SIG-M5 treated with dmso at 0.1 percent for 504 hours (cell line): Measurements from ENCODE around the gene CHORDC1.
A peak's percentile ranks its signal among the peaks of the same experiment; 100 is the strongest.
"Not testable (repeated sequence)": the region's sequence is repeated elsewhere in the genome, so short reads cannot be mapped to it uniquely, and the experiment has no call there.

Source experiments
- DNase-seq: peaks from one replicate; lab custom pipeline; 2025; ENCODE audit not compliant: unreplicated experiment; lab: John Stamatoyannopoulos, UW

Gene CHORDC1

GRCh38 chr11:90218606-90219005 lies 4.2 kb downstream of the CHORDC1 start:
- no peak for DNase-seq

GRCh38 chr11:90216611-90217010 lies 6.2 kb downstream of the CHORDC1 start:
- no peak for DNase-seq

GRCh38 chr11:90213322-90213721 lies 9.5 kb downstream of the CHORDC1 start:
- no peak for DNase-seq

DNA sequence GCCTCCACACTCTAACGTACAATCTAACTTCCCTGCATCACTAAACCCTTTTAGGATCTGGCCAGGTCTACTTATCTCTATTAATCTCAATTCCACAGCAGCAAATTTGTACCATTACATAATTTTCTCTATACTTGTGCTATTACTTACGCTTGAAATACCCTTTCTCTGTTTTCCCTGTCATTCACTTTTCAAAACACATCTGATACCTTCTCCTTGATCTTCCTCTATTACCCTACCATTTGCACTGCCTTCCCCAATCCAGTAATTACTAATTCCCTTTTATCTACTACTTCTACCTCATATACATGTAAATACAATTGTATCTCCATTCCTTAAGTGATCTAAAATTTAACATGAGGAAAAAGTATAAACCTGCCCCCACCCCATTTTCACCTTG lies 14.0 kb downstream of the CHORDC1 start:
- DNase-seq: no peak

GRCh38 chr11:90207992-90208391 lies 14.9 kb downstream of the CHORDC1 start:
- not testable (repeated sequence) for DNase-seq

DNA sequence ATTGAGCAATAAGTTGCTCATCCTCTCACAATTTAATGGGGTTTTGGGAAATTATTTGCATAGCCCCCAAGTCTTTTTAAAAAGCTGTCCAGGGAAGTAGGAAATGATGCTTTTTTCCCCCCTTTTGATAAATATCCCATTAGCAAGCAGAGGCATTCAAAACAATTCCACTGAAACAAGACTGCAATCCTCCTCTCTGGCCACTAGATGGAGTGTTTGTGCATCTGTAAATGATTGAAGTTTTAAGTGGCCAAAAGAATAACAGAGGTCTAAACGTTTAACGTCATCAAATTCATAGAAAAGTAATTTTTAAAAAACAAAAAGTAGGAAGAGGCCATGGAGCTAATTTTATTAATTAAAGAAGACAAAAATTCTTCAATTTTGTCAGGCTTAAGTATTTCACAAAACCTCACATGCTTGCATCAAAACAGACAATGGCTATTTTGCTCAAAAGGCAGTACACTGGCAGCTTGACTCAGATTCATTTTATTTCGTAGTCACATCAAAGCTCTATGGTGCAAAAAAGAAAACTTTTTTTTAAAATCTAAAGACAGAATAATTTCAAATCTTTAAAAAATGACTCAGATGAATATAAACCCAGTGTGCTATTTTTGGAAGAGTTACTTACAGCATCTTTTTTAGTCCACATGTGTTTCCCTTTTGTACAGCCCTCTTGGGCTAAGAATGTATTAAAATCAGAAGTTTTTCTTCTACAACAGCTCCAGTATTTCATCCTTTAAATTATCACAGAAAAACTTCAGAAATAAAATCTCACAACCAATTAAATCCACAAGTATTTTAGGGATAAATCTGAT lies 17.8 kb downstream of the CHORDC1 start:
- DNase-seq: peak; percentile 42

GRCh38 chr11:90204407-90204806 lies 18.4 kb downstream of the CHORDC1 start:
- no peak for DNase-seq

- DNase-seq: no peak
Measured at GRCh38 chr11:90202342-90202741, 20.5 kb downstream of the CHORDC1 start.

DNA sequence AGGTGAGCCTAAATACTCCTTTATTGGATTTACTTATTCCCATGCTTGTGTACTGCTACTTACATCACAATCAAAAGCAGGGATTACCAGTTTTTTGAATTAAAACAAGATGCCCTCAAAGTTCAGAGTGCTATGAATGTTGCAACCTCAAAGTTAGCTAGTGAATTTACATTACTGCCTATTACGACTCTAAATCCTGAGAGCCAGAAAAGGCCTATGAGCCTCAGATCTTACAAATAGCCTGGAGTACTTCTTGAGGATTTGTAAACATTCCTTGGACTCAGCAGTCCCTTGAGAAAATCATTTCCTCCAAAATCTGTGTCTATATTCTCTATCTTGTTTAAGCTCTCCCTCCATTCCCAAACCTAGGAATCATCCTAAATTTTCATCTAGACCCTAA lies 25.5 kb downstream of the CHORDC1 start:
- DNase-seq: no peak

DNA sequence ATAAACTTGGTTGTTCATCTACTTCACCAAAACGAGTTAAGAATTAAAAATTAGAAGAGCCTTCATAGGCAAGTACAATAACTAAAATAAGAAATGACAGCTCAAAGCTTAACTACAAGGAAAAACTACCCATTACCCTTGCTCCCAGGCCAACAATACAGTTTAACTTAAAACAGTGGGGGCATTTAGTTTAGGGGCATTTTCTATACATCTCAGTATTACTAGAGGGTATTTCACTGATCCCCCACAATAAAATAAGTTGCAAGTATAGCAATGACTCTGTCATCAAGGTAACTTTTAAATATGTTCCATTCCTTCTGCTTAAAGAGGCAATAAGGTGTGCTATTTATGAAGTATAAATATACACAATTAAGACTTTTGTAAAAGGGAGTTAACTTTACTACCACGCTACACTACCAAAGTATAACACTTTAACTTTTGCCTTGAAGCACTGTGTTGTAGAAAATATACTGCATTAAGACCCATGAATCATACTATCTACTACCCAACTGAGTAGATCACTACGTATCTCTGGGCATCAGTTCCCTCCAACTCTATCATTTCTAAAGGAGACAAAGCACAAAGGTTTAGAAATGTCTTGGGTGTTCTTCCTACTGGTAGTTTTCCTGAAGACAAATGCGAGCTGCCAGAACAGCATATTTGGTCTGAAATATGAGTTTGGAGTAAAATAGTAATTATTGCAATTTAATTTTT lies 29.8 kb downstream of the CHORDC1 start:
- DNase-seq: no peak

DNA sequence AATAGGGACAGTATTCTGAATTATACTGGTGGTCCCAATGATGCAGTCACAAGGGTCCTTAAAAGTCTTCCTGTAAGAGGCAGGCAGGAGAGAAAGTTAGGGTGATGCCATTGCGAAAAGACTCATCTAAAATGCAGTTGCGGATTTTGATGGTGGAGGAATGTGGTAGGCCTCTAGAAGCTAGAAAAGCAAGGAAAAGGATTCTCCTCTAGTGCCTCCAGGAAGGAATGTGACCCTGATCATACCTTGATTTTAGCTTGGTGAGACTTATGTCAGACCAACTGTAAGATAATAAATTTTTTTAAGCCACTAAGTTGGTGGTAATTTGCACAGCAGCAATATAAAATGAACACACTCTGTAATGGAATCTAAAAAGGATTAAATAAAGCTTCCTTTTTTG lies 33.8 kb downstream of the CHORDC1 start:
- no peak for DNase-seq

- no peak for DNase-seq
Measured at GRCh38 chr11:90187839-90188238, 35.0 kb downstream of the CHORDC1 start.

GRCh38 chr11:90179923-90180322 lies 42.9 kb downstream of the CHORDC1 start:
- DNase-seq: no peak

DNA sequence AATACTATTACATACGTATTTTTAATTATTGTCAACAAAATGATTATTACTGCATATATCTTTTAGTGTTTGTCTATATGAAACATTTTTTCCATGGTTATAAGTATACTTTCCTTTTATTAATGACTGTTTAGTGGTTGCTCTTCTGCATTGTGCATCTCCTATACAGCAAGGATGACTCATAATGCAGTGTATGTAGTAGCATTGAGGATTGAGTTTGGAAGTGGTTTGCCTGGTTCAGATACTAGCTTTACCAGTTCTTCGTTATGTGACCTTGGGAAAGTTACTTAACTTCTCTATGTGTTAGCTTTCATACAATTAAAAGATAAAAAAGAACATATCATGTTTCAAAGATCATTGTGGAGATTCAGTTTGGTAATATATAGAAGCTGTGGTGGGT lies 44.1 kb downstream of the CHORDC1 start:
- peak; percentile 1 for DNase-seq

DNA sequence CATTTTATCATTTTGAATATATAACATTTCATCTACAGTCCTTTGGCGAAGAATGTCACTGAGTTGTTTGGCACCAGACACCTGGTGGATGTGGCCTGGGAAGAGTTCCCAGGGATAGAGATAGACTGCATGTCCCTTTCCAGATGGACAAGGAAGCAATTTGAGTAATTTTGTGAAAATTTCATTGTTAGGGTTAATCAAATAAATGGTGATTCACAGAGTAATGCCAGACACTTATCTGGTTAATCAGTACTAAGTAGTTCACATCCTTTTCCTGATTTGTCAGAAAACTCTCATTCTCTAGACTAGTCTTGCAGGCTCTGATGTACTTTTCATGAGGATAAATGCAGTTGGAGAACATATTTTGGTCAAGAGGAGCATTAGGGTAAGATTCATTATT lies 46.8 kb downstream of the CHORDC1 start:
- no peak for DNase-seq

- no peak for DNase-seq
Measured at GRCh38 chr11:90171359-90171758, 51.5 kb downstream of the CHORDC1 start.

GRCh38 chr11:90168571-90168970 lies 54.3 kb downstream of the CHORDC1 start:
- DNase-seq: no peak

- not testable (repeated sequence) for DNase-seq
Measured at GRCh38 chr11:90167704-90168103, 55.1 kb downstream of the CHORDC1 start.

DNA sequence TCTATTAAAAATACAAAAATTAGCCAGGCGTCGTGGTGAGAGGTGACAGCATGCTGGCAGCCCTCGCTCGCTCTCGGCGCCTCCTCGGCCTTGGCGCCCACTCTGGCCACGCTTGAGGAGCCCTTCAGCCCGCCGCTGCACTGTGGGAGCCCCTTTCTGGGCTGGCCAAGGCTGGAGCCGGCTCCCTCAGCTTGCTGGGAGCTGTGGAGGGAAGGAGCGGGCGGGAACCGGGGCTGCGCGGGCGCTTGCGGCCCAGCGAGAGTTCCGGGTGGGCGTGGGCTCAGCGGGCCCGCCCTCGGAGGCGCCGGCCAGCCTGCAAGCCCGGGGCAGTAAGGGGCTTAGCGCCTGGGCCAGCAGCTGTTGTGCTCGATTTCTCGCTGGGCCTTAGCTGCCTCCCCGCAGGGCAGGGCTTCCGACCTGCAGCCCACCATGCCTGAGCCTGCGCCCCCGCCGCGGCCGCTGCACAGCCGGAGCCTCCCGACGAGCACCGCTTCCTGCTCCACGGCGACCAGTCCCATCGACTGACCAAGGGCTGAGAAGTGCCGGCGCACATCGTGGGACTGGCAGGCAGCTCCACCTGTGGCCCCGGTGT lies 55.8 kb downstream of the CHORDC1 start:
- not testable (repeated sequence) for DNase-seq
